OCI-LY1 (cell line): Measurements from ENCODE around the gene EEF1A1.

ENCODE experiments used
- H2AFZ ChIP-seq: fragments of 200-600 bp; sonication (generic), shearing (Covaris generic); 2 replicates; pipeline ENCODE4 v1.6.0; 2014; ENCODE audit warnings: antibody characterized with exemption, mild to moderate bottlenecking, low read length
- H3F3A ChIP-seq: fragments of 200-600 bp; sonication (generic), shearing (Covaris generic); 2 replicates; pipeline ENCODE4 v1.6.0; 2014; ENCODE audit warnings: mild to moderate bottlenecking, antibody characterized with exemption, low read length, moderate library complexity; ENCODE audit not compliant: insufficient read depth
- H3K27ac ChIP-seq: fragments of 200-600 bp; sonication (generic); 2 replicates; pipeline ENCODE4 v1.5.1; 2014; ENCODE audit warnings: low read length, mixed run types, mild to moderate bottlenecking, low read depth; ENCODE audit not compliant: poor library complexity, severe bottlenecking
- H3K27me3 ChIP-seq: fragments of 200-600 bp; sonication (generic); 2 replicates; pipeline ENCODE4 v1.6.0; 2014; ENCODE audit warnings: antibody characterized with exemption, mild to moderate bottlenecking, low read length, moderate library complexity; ENCODE audit not compliant: insufficient read depth
- H3K36me3 ChIP-seq: fragments of 200-600 bp; sonication (generic); 2 replicates; pipeline ENCODE4 v1.6.1; 2014; ENCODE audit warnings: mild to moderate bottlenecking, antibody characterized with exemption, low read length, moderate library complexity, mixed read lengths; ENCODE audit not compliant: insufficient read depth
- H3K4me1 ChIP-seq: fragments of 200-600 bp; sonication (generic); 2 replicates; pipeline ENCODE4 v1.5.1; 2014; ENCODE audit warnings: mild to moderate bottlenecking, low read length, moderate library complexity; ENCODE audit not compliant: insufficient read depth, severe bottlenecking
- H3K4me2 ChIP-seq: fragments of 200-600 bp; sonication (generic), shearing (Covaris generic); 2 replicates; pipeline ENCODE4 v1.6.1; 2014; ENCODE audit warnings: low read length
- H3K4me3 ChIP-seq: fragments of 200-600 bp; sonication (generic); 2 replicates; pipeline ENCODE4 v1.5.1; 2014; ENCODE audit warnings: low read length, low read depth, mild to moderate bottlenecking, mixed read lengths; ENCODE audit not compliant: poor library complexity, severe bottlenecking
- H3K79me2 ChIP-seq: fragments of 200-600 bp; shearing (Covaris generic); 2 replicates; pipeline ENCODE4 v1.6.1; 2016; ENCODE audit warnings: mixed run types, low read length, mixed read lengths; ENCODE audit not compliant: insufficient read depth
- H3K9ac ChIP-seq: fragments of 200-600 bp; sonication (generic), shearing (Covaris generic); 2 replicates; pipeline ENCODE4 v1.6.1; 2014; ENCODE audit warnings: mild to moderate bottlenecking, low read length, mixed read lengths
- H3K9me2 ChIP-seq: fragments of 200-600 bp; sonication (generic), shearing (Covaris generic); 2 replicates; pipeline ENCODE4 v1.6.1; 2014; ENCODE audit warnings: low read depth, mild to moderate bottlenecking, low read length, mixed read lengths
- H3K9me3 ChIP-seq: fragments of 200-600 bp; shearing (Covaris generic); 2 replicates; pipeline ENCODE4 v1.6.1; 2014; ENCODE audit warnings: low read length, mixed read lengths
- H4K20me1 ChIP-seq: fragments of 200-600 bp; sonication (generic), shearing (Covaris generic); 2 replicates; pipeline ENCODE4 v1.6.0; 2016; ENCODE audit warnings: mild to moderate bottlenecking, low read length; ENCODE audit not compliant: insufficient read depth
- EZH2 ChIP-seq: fragments of 200-600 bp; sonication (generic), shearing (Covaris generic); IDR thresholded peaks from 2 replicates; pipeline ENCODE4 v1.8.0; 2017; ENCODE audit warnings: borderline replicate concordance, mixed run types, mild to moderate bottlenecking, antibody characterized with exemption, low read length, moderate library complexity, mixed read lengths
- TF ChIP-seq, protein P1 (sequence below): fragments of 200-600 bp; sonication (generic), shearing (Covaris generic); IDR thresholded peaks from 2 replicates; pipeline ENCODE4 v1.5.1; 2017; ENCODE audit warnings: mild to moderate bottlenecking, antibody characterized with exemption, low read length, moderate library complexity, mixed read lengths

EEF1A1 gene

GRCh38 chr6:73505142-73505541, 15.7 kb downstream of the EEF1A1 start:
- H3K4me1 ChIP-seq: no peaks in the 10 kb centered on the region
- no peak overlapping the region for H3K27ac ChIP-seq
- H3K79me2 ChIP-seq: no peaks in the 10 kb centered on the region
- H3K36me3 ChIP-seq: peaks cover 43% of the 10 kb centered on the region
- no peaks in the 10 kb centered on the region for H3K9me2 ChIP-seq
- H3K27me3 ChIP-seq: no peaks in the 10 kb centered on the region
- H3K9me3 ChIP-seq: no peaks in the 10 kb centered on the region
- no peak overlapping the region for H3K9ac ChIP-seq
- H3K4me3 ChIP-seq: no peak overlapping the region
- no peaks in the 10 kb centered on the region for H4K20me1 ChIP-seq
- TF ChIP-seq EZH2: no peak
- TF ChIP-seq, protein P1, sequence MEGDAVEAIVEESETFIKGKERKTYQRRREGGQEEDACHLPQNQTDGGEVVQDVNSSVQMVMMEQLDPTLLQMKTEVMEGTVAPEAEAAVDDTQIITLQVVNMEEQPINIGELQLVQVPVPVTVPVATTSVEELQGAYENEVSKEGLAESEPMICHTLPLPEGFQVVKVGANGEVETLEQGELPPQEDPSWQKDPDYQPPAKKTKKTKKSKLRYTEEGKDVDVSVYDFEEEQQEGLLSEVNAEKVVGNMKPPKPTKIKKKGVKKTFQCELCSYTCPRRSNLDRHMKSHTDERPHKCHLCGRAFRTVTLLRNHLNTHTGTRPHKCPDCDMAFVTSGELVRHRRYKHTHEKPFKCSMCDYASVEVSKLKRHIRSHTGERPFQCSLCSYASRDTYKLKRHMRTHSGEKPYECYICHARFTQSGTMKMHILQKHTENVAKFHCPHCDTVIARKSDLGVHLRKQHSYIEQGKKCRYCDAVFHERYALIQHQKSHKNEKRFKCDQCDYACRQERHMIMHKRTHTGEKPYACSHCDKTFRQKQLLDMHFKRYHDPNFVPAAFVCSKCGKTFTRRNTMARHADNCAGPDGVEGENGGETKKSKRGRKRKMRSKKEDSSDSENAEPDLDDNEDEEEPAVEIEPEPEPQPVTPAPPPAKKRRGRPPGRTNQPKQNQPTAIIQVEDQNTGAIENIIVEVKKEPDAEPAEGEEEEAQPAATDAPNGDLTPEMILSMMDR: no peak
- H3K4me2 ChIP-seq: no peak overlapping the region
- no peak overlapping the region for H2AFZ ChIP-seq
- no peaks in the 10 kb centered on the region for H3F3A ChIP-seq

DNA sequence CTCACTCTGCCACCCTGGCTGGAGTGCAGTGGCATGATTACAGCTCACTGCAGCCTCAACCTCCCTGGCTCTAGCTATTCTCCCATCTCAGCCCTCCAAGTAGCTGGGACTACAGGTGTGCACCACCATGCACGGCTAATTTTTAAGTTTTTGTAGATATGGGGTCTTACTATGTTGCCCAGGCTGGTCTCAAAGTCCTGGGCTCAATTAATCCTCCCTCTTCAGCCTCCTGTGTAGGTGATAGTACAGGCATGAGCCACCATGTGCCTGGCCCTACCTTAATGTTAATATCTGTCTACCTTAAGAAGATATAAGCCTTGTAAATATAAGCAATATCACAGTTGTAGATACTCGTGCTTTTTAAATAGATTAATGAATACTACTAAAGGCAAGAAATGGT, 16.7 kb downstream of the EEF1A1 start:
- H3K9me3 ChIP-seq: no peaks in the 10 kb centered on the region
- H3K27me3 ChIP-seq: no peaks in the 10 kb centered on the region
- no peak for TF ChIP-seq EZH2
- TF ChIP-seq, protein P1: no peak
- no peaks in the 10 kb centered on the region for H3K79me2 ChIP-seq
- no peaks in the 10 kb centered on the region for H4K20me1 ChIP-seq
- no peaks in the 10 kb centered on the region for H3K4me1 ChIP-seq
- no peak overlapping the region for H3K9ac ChIP-seq
- peaks cover 51% of the 10 kb centered on the region for H3K36me3 ChIP-seq
- H3K9me2 ChIP-seq: no peaks in the 10 kb centered on the region
- H3K27ac ChIP-seq: no peak overlapping the region
- H3K4me3 ChIP-seq: no peak overlapping the region
- no peak overlapping the region for H3K4me2 ChIP-seq
- no peak overlapping the region for H2AFZ ChIP-seq
- H3F3A ChIP-seq: no peaks in the 10 kb centered on the region

DNA sequence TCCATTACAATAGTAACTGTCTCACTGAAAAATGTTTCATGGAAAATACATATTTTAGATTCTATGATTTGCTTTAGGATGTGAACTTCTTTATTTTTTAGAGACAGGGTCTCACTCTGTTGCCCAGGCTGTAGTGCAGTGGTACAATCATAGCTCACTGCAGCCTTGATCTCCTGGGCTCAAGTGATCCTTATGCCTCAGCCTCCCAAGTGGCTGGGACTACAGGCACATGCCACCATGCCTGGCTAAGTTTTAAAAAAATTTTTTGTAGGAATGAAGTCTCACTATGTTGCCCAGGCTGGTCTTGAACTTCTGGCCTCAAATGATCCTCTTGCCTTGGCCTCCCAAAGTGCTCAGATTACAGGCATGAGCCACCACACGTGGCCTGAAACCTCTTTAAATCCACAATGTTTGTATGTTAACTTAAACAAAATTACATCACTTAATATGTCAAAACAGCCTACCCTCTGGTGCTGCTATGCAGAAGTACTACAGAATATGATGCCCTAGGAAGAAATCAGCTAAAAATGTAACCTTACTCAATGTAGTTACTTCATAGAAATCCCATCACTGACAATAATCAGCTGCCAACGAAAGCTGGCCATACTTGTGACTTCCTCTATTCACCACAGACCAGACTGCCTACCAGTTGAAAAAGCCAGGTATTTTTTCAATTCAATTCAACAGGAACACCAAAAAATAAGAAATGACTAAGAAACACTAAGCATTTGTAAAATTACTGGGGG, 17.6 kb downstream of the EEF1A1 start:
- Histone ChIP-seq H3K79me2 (no peaks in the 10 kb centered on the region), H3K4me1 (no peaks in the 10 kb centered on the region), H3K9me3 (no peaks in the 10 kb centered on the region), H3K9ac (no peak overlapping the region), H3K4me3 (no peak overlapping the region), H2AFZ (no peak overlapping the region), H3F3A (no peaks in the 10 kb centered on the region), H3K4me2 (no peak overlapping the region), H4K20me1 (no peaks in the 10 kb centered on the region), H3K36me3 (peaks cover 60% of the 10 kb centered on the region), H3K27ac (no peak overlapping the region), H3K9me2 (no peaks in the 10 kb centered on the region), H3K27me3 (no peaks in the 10 kb centered on the region)
- TF ChIP-seq, protein P1: no peak
- TF ChIP-seq EZH2: no peak
